Ishikawa (cell line): ENCODE results near the gene CD300C.

Experiments
- CEBPB ChIP-seq: IDR thresholded peaks from 2 replicates; pipeline ENCODE4 v1.6.1; 2012
- CREB1 ChIP-seq: IDR thresholded peaks from 2 replicates; pipeline ENCODE4 v1.6.1; 2012; ENCODE audit warnings: low read depth
- EGR1 ChIP-seq: IDR thresholded peaks from 2 replicates; pipeline ENCODE4 v1.6.1; 2012
- EP300 ChIP-seq: IDR thresholded peaks from 2 replicates; pipeline ENCODE4 v1.6.1; 2012; ENCODE audit warnings: borderline replicate concordance
- FOXM1 ChIP-seq: IDR thresholded peaks from 2 replicates; pipeline ENCODE4 v1.6.1; 2012; ENCODE audit warnings: low read depth, borderline replicate concordance
- MAX ChIP-seq: IDR thresholded peaks from 2 replicates; pipeline ENCODE4 v1.6.1; 2012
- NFIC ChIP-seq: IDR thresholded peaks from 2 replicates; pipeline ENCODE4 v1.6.1; 2012
- RAD21 ChIP-seq: IDR thresholded peaks from 2 replicates; pipeline ENCODE4 v1.6.1; 2012; ENCODE audit warnings: low read depth
- REST ChIP-seq: IDR thresholded peaks from 2 replicates; pipeline ENCODE4 v1.6.1; 2012; ENCODE audit warnings: low read depth, mild to moderate bottlenecking
- TAF1 ChIP-seq: IDR thresholded peaks from 2 replicates; pipeline ENCODE4 v1.6.1; 2012; ENCODE audit warnings: low read depth, mild to moderate bottlenecking
- TCF12 ChIP-seq: IDR thresholded peaks from 2 replicates; pipeline ENCODE4 v1.6.1; 2012; ENCODE audit warnings: low read depth
- TEAD4 ChIP-seq: IDR thresholded peaks from 2 replicates; pipeline ENCODE4 v1.6.1; 2012
- USF1 ChIP-seq: IDR thresholded peaks from 2 replicates; pipeline ENCODE4 v1.6.1; 2012
- YY1 ChIP-seq: IDR thresholded peaks from 2 replicates; pipeline ENCODE4 v1.6.1; 2012; ENCODE audit warnings: low read depth
- ZBTB7A ChIP-seq: IDR thresholded peaks from 2 replicates; pipeline ENCODE4 v1.6.1; 2012; ENCODE audit warnings: low read depth

Gene CD300C

GRCh38 chr17:74569020-74570003 lies 23.4 kb upstream of the CD300C start:
- TF ChIP-seq RAD21 (no peak), CEBPB (no peak), EGR1 (no peak), TAF1 (no peak), FOXM1 (no peak), YY1 (no peak), TEAD4 (no peak), TCF12 (no peak), USF1 (no peak), MAX (no peak), CREB1 (no peak)

- TF ChIP-seq MAX: no peak
- TF ChIP-seq YY1: no peak
- TF ChIP-seq NFIC: no peak
- TF ChIP-seq USF1: no peak
- no peak for TF ChIP-seq EGR1
- TF ChIP-seq FOXM1: no peak
- no peak for TF ChIP-seq REST
- no peak for TF ChIP-seq CREB1
- no peak for TF ChIP-seq TAF1
- TF ChIP-seq TCF12: no peak
- TF ChIP-seq RAD21: no peak
- no peak for TF ChIP-seq EP300
- TF ChIP-seq TEAD4: no peak
- TF ChIP-seq ZBTB7A: no peak
These were observed 22.4 kb upstream of the CD300C start for GRCh38 chr17:74568106-74568873.

GRCh38 chr17:74567397-74567796 lies 21.5 kb upstream of the CD300C start, which contains the start of gene CD300H:
CD300H (minus strand) TSS chr17:74567509.
- TF ChIP-seq FOXM1: no peak
- no peak for TF ChIP-seq REST
- no peak for TF ChIP-seq CREB1
- no peak for TF ChIP-seq TEAD4
- TF ChIP-seq RAD21: no peak

- no peak for TF ChIP-seq MAX
- TF ChIP-seq TAF1: no peak
- TF ChIP-seq RAD21: peak; percentile 66
These were observed 20.3 kb upstream of the CD300C start for GRCh38 chr17:74566132-74566753.

- TF ChIP-seq USF1 (no peak), ZBTB7A (no peak), REST (no peak), TAF1 (no peak), EP300 (no peak)
These were observed 19.2 kb upstream of the CD300C start for GRCh38 chr17:74565126-74565525.
